Measurements from ENCODE around the gene PLXNB1.

The PLXNB1 gene

DNA sequence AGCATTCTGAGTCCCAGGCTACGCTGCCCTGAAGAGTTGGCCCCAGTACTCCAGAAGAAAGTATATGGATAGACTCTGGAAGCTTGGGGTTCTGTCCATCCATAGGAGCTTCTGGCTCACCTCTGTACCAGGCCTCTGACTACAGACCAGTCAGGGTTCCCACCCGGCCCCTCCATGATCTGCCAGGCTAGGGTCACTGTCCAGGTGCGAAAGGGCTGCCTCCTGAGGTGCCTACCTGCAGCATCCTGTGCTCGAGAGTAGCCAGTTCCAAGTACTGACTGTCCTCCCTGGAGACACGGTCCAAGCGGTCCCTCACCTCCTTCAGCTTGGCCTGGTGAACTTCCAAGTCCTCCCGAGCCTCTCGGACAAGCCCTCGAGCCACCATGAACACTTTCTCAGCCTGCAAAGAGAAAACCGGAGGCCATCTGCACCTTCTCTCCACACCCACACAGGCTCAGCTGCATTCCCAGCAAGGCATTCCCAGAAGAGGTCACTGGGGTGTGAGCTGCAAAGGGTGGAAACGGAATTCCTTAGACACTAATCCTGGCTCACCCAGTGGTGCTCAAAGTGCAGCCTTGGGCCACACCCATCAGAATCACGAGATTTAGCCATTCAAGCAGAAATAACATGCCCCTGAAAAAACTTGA lies 3.7 kb upstream of the PLXNB1 start:
- no peak for DNase-seq
- no peak overlapping the region for H3K27ac Mint-ChIP-seq
- no peak for ATAC-seq
- H3K36me3 Mint-ChIP-seq (ENCODE audit: low read depth): peaks cover 8% of the 10 kb centered on the region
- no peak overlapping the region for H3K4me3 Mint-ChIP-seq
- no peaks in the 10 kb centered on the region for H3K9me3 Mint-ChIP-seq
- no peaks in the 10 kb centered on the region for H3K27me3 Mint-ChIP-seq
- peaks cover 14% of the 10 kb centered on the region for H3K4me1 Mint-ChIP-seq

DNA sequence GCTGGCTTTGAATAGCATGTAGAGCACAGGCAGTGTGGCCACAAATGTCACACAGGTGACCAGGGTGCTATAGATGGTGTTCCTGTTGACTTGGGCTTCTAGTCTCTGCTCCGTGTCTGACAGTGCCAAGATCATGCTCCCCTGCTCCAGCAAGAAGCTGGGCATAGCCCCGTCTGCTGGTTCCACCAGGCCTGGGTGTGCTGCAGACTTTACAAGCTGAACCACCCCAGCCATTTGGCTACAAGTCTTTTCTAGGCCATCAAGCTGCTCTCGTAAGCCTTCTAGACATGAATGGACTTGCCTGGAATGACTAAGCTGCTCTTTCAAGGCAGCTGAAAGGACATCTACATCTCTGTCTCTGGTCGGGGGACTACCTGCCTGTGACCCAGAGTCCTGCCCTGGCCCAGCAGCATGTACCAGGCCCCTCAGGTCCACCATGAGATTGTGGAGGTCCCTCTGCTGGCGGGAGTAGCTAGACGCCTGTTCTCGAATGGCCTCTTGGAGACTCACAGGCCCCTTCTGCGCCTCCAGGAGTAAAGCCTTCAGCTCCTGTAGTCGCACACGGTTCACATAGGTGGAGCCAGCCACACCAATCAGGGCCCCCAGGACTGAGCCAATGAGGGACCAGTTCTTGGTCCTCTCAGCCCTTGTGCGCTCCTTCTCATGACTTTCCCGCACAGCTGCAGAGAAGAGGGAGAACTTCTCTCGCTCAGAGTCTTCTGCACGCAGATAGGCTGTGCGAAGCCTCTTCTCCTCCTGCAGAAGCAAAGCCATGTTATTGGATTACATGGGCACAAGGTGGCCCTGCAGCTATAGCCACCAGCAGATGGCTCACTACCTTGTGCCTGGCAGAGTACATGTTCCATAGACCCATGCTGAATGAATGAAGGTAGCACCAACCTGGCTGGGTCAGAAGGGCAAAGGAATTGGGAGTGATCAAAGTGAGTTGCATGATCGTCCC lies 2.8 kb upstream of the PLXNB1 start:
- no peak overlapping the region for H3K4me3 Mint-ChIP-seq
- H3K9me3 Mint-ChIP-seq: no peaks in the 10 kb centered on the region

DNA sequence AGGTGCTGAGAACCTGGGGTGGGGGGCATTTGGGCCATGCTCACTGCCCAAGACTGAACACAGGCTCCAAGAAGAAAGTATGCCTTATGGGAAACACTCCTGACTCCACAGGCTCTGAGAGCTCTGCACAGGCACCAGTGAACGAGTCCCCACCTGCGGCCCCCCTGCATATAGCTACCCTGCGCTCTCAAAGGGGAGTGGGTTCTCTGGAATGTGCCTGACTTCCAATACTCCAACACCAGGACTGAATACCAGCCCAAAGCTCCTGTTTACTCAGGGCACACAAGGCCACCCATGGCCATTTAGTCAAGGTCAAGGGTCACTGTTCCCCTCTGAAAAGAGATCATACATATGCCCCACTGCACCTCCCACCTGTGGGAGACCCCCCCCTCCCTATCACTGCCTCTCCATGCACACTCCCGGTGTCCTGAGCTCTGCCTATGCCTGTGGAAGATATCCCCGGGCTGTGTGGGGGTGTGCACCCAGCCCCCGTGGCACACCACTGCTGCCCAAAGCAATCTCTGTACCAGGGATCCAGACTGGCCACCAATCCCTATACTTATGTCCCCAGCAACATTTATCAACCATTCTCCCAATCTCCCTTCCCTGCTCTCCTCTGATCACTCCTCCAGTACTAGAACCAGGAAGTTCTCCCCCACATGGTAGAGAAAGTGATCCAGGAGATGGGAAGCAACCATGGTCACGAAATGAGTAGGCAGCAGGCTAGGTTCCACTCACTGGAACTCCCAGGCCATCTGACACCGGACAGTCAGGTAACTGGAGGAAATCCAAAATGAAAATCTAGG lies 1.5 kb upstream of the PLXNB1 start:
- no peak for DNase-seq
- Mint-ChIP-seq H3K9me3 (no peaks in the 10 kb centered on the region), H3K27ac (no peak overlapping the region)

More for the DNA sequence above, 2.8 kb upstream of the PLXNB1 start:
- DNase-seq: no peak
- Mint-ChIP-seq H3K4me1 (peaks cover 10% of the 10 kb centered on the region), H3K27me3 (no peaks in the 10 kb centered on the region), H3K36me3 (ENCODE audit: low read depth) (peaks cover 4% of the 10 kb centered on the region), H3K27ac (no peak overlapping the region)
- ATAC-seq: no peak

DNA sequence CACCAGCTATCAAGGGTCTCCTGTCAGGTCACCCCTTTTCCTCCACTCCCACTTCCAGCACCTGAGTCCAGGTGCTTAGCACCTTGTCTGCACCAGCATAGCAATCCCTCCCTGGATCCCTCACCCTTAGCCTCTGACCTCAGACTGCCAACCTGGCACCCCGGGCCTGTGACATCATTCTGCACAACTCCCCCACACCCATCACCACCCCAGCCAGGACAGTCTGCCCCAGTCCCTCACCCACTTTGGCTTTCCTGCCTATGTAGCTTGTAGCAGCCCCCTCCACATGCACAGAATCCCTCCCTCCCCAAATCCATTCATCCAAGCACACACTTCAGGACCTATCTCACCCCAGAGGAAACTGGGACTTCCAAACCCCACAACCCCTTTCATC lies 819 bp upstream of the PLXNB1 start:
- Mint-ChIP-seq H3K27ac (peak overlapping the region; percentile 67), H3K36me3 (ENCODE audit: low read depth) (peaks cover 4% of the 10 kb centered on the region), H3K4me3 (peak overlapping the region; percentile 73), H3K4me1 (peaks cover 10% of the 10 kb centered on the region), H3K27me3 (no peaks in the 10 kb centered on the region), H3K9me3 (no peaks in the 10 kb centered on the region)
- ATAC-seq (no peak), DNase-seq (no peak)

More for the DNA sequence above, 1.5 kb upstream of the PLXNB1 start:
- peaks cover 4% of the 10 kb centered on the region for H3K36me3 Mint-ChIP-seq (ENCODE audit: low read depth)
- no peak overlapping the region for H3K4me3 Mint-ChIP-seq
- H3K4me1 Mint-ChIP-seq: peaks cover 10% of the 10 kb centered on the region
- no peak for ATAC-seq
- no peaks in the 10 kb centered on the region for H3K27me3 Mint-ChIP-seq

DNA sequence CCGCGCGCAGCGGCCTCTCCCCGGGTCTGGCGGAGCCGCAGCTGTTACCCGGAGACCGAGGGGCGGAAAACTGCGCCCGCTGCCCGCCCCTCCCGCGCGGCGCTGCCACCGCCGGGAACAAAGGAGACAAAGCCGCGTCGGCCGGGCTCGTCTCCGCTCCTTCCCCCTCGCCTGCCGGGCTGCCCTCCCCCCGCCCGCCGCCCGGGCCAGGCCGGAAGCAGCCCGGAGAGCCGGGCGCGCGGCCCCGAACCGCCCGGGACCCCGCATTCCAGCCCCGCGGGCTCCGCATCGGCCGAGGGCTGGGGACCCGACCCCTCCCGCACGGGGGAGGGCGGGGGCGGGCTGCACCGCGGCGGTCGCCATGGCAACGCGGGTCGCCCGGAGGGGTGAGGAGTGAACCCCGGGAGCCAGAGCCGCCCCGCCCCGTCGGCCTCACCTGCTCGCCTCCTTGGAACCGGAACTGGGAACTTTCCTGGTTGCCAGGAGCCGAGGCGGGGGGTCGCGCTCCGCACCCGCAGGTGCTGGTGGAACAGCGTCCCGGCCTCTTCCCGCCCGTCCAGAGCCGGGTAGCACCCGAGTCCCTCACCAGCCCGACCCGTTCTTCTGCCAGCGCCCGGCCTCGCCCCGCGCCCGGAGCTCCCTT lies 448 bp downstream of the PLXNB1 start:
- ATAC-seq (peak; percentile 25), DNase-seq (peak; percentile 63)
- no peaks in the 10 kb centered on the region for H3K9me3 Mint-ChIP-seq
- no peaks in the 10 kb centered on the region for H3K27me3 Mint-ChIP-seq
- H3K4me3 Mint-ChIP-seq: peak overlapping the region; percentile 73
- peaks cover 4% of the 10 kb centered on the region for H3K36me3 Mint-ChIP-seq (ENCODE audit: low read depth)
- H3K27ac Mint-ChIP-seq: no peak overlapping the region
- peaks cover 7% of the 10 kb centered on the region for H3K4me1 Mint-ChIP-seq

DNA sequence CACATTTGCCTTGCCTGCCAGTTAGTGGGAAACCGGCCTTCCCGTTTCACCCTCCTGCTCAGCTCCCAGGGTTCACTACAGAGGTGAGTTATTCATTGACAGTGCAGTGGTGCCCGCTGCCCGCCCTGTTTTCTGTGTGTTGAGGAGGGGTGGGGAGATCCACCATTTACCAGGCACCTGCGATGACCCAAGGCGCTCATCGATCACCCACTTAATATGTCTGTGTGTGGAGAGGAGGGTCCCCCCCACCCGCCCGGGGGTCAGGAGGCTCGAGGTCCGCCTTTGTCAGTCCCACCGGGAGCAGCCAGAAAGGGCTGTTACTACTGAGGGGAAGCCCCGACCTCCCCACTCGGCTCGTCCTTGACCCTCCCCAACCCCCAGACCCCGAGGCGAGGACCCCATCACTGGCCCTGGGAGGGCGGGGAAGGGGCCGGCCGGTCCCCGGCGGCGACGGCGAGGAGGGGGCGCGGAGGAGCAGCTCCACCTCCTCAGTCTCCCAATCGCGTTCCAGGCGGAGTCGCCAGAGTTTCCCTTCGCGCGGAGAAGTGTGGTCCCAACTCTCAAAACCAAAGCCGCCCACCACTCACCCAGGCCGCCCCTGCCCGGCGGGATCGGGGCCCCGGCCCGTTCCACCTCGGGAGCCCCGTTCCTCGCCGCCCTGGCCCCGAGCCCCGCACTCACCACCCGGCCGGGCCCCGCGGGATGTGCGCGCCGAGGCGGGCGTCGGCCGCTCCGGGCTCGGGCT lies 1.1 kb downstream of the PLXNB1 start:
- Mint-ChIP-seq H3K36me3 (ENCODE audit: low read depth) (no peaks in the 10 kb centered on the region), H3K9me3 (no peaks in the 10 kb centered on the region), H3K4me1 (peaks cover 5% of the 10 kb centered on the region), H3K4me3 (peak overlapping the region; percentile 43), H3K27me3 (no peaks in the 10 kb centered on the region), H3K27ac (no peak overlapping the region)
- DNase-seq: no peak
- peak; percentile 29 for ATAC-seq

DNA sequence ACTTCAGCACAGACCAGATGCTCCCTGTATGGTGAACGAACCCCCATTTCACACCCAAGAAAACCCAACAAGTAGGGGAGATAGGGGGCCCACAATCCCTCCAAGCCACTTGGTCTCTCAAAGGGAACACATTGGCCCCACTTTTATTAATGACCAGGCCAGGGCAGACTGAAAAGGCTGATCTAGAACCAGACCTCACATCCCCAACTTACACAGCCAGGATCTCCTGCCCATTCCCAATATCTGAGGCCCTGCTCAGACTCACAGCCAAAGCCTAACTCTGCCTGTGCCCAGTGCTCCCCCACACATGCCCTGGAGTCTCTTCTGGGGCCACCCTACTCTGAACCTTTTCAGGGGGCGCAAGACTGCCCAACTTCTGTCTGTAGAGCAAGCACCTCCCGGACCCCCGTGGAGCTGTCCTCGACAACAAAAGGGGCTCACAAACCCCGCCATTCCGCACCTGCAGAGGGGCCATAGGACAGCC lies 1.8 kb downstream of the PLXNB1 start:
- no peak for ATAC-seq
- Mint-ChIP-seq H3K36me3 (ENCODE audit: low read depth) (no peaks in the 10 kb centered on the region), H3K27ac (no peak overlapping the region), H3K4me3 (peak overlapping the region; percentile 43), H3K27me3 (no peaks in the 10 kb centered on the region), H3K9me3 (no peaks in the 10 kb centered on the region), H3K4me1 (peaks cover 5% of the 10 kb centered on the region)
- DNase-seq: no peak

DNA sequence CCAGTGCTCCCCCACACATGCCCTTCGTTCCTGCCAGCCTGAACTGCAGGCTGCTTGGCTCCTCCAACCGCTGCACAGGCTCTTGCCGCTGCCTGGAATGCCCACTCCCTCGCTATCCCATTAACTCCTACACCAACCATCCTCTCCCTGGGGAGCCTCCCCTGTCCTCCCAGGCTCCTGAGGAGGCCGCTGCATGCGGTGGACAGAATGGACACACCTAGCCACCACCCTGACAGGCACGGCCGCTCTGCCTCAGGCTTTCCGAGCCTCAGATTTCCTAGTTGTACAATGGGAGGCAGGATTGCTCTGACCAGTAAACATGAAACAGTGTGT lies 2.3 kb downstream of the PLXNB1 start:
- peak overlapping the region; percentile 43 for H3K4me3 Mint-ChIP-seq
- DNase-seq (no peak), ATAC-seq (no peak)
- H3K9me3 Mint-ChIP-seq: no peaks in the 10 kb centered on the region
- no peaks in the 10 kb centered on the region for H3K27me3 Mint-ChIP-seq
- no peak overlapping the region for H3K27ac Mint-ChIP-seq
- H3K4me1 Mint-ChIP-seq: peaks cover 5% of the 10 kb centered on the region
- no peaks in the 10 kb centered on the region for H3K36me3 Mint-ChIP-seq (ENCODE audit: low read depth)

DNA sequence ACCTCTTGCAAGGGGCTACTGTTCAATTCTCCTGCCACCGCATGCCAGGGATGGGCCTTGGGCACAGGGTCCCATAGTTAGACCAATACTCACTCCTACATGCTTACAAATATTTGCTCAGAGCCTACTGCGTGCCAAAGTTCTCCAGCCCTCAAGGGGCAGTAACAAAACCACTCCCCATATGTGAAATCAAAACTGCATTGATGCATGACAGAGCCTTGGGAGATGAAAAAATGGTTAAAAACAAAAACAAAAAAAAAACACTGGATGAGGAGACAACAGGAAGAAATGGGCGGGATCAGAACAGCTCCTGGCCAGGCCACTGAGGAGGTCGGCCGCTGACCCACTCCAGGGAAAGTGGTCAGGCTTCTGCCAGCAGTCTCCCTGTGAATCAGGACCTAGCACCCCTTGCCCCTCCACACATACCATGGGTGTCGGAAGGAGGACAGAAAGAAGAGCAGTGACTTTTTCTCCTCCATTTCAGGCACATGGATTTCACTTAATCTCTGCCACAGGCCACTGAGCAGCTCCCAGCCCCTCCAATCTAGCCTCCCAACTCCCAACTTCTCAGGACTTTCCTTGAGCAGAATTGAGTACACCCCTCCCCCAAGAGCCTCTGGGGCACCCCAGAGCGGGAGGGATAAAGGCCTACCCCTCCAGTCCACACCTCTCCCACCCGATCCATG lies 2.8 kb downstream of the PLXNB1 start:
- ATAC-seq (no peak), DNase-seq (no peak)
- Mint-ChIP-seq H3K36me3 (ENCODE audit: low read depth) (no peaks in the 10 kb centered on the region), H3K27me3 (no peaks in the 10 kb centered on the region), H3K27ac (no peak overlapping the region), H3K9me3 (no peaks in the 10 kb centered on the region), H3K4me3 (no peak overlapping the region), H3K4me1 (peaks cover 5% of the 10 kb centered on the region)

DNA sequence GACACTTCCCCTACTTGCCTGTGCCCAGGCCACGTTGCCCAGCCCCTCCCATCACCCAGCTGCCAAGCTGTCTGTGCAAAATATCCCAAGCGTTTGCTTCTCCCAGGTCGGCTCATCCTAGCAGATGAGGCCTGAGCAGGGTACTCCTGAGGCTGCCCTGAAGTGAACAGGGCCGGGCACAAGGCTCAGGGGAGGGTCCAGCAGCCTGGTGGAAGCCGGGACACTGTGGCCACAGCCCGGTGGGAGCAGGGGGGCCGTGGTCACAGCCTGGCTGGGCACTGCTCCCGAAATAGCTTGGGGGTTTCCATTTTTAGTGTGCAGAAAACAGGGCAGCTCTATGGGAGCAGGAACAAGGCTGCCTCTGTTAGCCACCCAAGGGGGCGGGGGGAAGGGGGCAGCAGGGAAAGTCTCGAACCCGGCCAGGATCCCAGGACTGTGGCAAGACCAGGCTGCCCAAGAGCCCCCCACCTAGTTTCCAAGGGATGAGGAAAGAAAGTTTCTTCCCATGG lies 3.4 kb downstream of the PLXNB1 start:
- Mint-ChIP-seq H3K4me3 (no peak overlapping the region), H3K27me3 (no peaks in the 10 kb centered on the region), H3K27ac (no peak overlapping the region), H3K4me1 (peaks cover 5% of the 10 kb centered on the region), H3K9me3 (no peaks in the 10 kb centered on the region), H3K36me3 (ENCODE audit: low read depth) (no peaks in the 10 kb centered on the region)
- no peak for ATAC-seq
- no peak for DNase-seq

DNA sequence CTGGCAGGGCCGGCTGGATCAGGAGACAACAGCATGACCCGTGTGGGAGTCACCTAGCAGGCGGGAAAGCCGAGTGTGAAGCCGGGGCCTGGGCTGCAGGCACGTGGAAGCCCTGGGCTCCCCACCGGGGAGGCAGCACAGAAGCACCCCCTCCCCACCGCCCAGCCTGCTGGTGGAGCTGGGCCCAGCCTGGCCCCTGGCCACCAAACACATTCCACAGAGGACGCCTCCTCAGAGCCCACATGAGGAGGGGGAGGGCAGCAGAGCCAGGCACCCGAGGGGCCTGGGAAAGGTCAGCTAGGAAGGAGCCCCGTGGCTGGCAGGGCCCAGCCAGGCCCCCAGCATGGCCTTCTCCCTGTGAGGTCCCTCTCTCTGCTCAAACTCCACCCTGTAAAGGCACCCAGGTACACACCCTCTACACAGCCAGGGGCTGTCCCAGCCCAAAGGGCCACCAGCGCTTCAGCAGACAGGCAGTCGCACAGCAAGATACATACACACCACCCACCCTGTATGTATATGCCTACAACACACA lies 4.5 kb downstream of the PLXNB1 start:
- ATAC-seq (no peak), DNase-seq (no peak)
- H3K36me3 Mint-ChIP-seq (ENCODE audit: low read depth): no peaks in the 10 kb centered on the region
- H3K27ac Mint-ChIP-seq: no peak overlapping the region
- H3K27me3 Mint-ChIP-seq: no peaks in the 10 kb centered on the region
- peaks cover 2% of the 10 kb centered on the region for H3K4me1 Mint-ChIP-seq
- H3K9me3 Mint-ChIP-seq: no peaks in the 10 kb centered on the region
- no peak overlapping the region for H3K4me3 Mint-ChIP-seq

DNA sequence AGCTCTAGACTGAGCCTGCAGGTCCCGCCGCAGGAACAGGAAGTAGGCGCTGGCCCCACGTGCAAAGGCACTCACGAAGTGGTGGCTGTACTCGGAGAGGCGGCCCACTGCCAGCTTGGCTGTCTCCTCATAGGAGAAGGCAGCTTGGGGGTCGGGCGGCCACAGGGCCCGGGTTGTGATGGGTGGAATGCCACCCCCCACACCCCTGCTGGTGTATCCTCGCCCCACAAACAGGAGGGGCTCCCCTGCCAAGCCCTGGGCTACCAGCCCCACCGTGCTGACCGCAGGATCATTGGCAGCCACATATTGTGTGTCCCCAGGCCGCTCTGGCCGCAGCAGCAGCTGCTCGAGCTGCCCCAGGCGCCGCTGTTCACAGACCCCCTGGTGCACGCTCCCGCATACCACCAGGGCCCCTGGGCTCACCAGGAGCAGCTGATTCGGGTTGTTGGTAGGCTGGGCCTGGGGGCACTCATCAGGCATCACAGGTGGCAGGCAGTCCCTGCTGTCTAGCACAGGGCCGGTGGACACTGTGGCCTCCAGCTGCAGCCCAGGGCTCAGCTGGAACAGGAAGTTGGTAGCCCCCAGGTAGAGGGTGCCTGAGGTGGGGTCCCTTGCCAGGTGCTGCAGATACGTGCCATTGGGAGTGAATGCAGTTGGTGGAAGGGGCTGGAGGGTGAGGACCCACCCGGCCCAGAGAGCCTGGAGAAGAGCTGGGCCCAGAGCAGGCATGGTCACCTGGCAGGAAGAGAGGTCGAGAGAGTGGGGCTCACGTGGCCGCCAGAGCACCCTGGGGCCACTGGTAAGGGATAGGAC lies 5.8 kb downstream of the PLXNB1 start:
- Mint-ChIP-seq H3K4me3 (no peak overlapping the region), H3K4me1 (no peaks in the 10 kb centered on the region), H3K27ac (no peak overlapping the region), H3K27me3 (no peaks in the 10 kb centered on the region), H3K9me3 (no peaks in the 10 kb centered on the region), H3K36me3 (ENCODE audit: low read depth) (no peaks in the 10 kb centered on the region)
- DNase-seq: no peak
- no peak for ATAC-seq

Measured in activated naive CD8-positive, alpha-beta T cell treated with anti-CD3 and anti-CD28 coated beads, Interleukin-2, amount 50 U/mL, for 24 hours (primary cell).